ENCODE data around the gene IL20.

- no peak for TF ChIP-seq RNF2 (IDR thresholded peaks at IDR 0.05; ENCODE audit: borderline replicate concordance, low read depth, low read length, missing control alignments, poor library complexity, severe bottlenecking)
- TF ChIP-seq, protein P1, sequence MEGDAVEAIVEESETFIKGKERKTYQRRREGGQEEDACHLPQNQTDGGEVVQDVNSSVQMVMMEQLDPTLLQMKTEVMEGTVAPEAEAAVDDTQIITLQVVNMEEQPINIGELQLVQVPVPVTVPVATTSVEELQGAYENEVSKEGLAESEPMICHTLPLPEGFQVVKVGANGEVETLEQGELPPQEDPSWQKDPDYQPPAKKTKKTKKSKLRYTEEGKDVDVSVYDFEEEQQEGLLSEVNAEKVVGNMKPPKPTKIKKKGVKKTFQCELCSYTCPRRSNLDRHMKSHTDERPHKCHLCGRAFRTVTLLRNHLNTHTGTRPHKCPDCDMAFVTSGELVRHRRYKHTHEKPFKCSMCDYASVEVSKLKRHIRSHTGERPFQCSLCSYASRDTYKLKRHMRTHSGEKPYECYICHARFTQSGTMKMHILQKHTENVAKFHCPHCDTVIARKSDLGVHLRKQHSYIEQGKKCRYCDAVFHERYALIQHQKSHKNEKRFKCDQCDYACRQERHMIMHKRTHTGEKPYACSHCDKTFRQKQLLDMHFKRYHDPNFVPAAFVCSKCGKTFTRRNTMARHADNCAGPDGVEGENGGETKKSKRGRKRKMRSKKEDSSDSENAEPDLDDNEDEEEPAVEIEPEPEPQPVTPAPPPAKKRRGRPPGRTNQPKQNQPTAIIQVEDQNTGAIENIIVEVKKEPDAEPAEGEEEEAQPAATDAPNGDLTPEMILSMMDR (IDR thresholded peaks at IDR 0.05; ENCODE audit: control extremely low read depth in 1 of 3, insufficient read depth in 1 of 3, low read depth in 1 of 3, low read length in 3 of 3) = no peak
- no peak for TF ChIP-seq HDAC2 (IDR thresholded peaks at IDR 0.05; ENCODE audit: borderline replicate concordance in 1 of 2, low read depth in 2 of 2, low read length in 2 of 2)
- TF ChIP-seq, protein P2, sequence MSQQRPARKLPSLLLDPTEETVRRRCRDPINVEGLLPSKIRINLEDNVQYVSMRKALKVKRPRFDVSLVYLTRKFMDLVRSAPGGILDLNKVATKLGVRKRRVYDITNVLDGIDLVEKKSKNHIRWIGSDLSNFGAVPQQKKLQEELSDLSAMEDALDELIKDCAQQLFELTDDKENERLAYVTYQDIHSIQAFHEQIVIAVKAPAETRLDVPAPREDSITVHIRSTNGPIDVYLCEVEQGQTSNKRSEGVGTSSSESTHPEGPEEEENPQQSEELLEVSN (IDR thresholded peaks at IDR 0.05) = no peak
- TF ChIP-seq RAD21 (IDR thresholded peaks at IDR 0.05 in 1 of 2, conservative IDR thresholded peaks at IDR 0.05 in 1 of 2; ENCODE audit: low read depth in 2 of 2, low read length in 2 of 2) = no peak
- no peak for TF ChIP-seq MAFK (IDR thresholded peaks at IDR 0.05; ENCODE audit: low read depth, low read length)
- TF ChIP-seq KDM5A (IDR thresholded peaks at IDR 0.05; ENCODE audit: low read length) = no peak
- no peak for TF ChIP-seq POLR2AphosphoS5 (IDR thresholded peaks at IDR 0.05; ENCODE audit: low read depth, low read length)
Observed at GRCh38 chr1:206883160-206883559, 17.7 kb downstream of the IL20 start.

All from H1 (cell line).